Measurements from ENCODE around the gene SRSF3. TPM values are rescaled to one million over a fixed set of nuclear protein-coding genes. Genes with fewer than 3 reads are reported as not detected.

SRSF3 gene
- total RNA-seq, 1 donor from 2014 or later = 119 TPM

Small RNAs within 50 kb of the gene (microRNA-seq; reads per million reads assigned to microRNA genes)
- not detected for gene MIR3925

Other genes starting within 250 kb of the SRSF3 start
- gene ETV7, start 206.7 kb upstream of the SRSF3 start, total RNA-seq = 0.38 TPM
- gene PXT1, start 151.5 kb upstream of the SRSF3 start, total RNA-seq = not detected
- gene KCTD20, start 151.4 kb upstream of the SRSF3 start, total RNA-seq = 26.4 TPM
- 22.6 TPM for gene STK38, start 46.9 kb upstream of the SRSF3 start, total RNA-seq
- gene CDKN1A, start 84.4 kb downstream of the SRSF3 start, total RNA-seq = 63.8 TPM
- gene RAB44, start 103.5 kb downstream of the SRSF3 start, total RNA-seq = 0.08 TPM
- gene CPNE5, start 245.1 kb downstream of the SRSF3 start, total RNA-seq = 10.9 TPM

All from Right ventricle myocardium inferior (tissue), 1 donor.